ENCODE results near the gene ABCC3. TPM values are rescaled to one million over a fixed set of nuclear protein-coding genes. Genes with fewer than 3 reads are reported as not detected.

ABCC3 gene
- total and polyA plus RNA-seq, 2 donors (not counting 3 experiments of a cell fraction or from before 2014, with no cell fraction given), result 1.1 to 2.6 TPM

- POLR2A ChIA-PET, result no interaction called here
- intact Hi-C loops (cut with micrococcal nuclease), result no loop called here
- TF ChIP-seq GATA2 (IDR thresholded peaks at IDR 0.05; ENCODE audit: insufficient read depth, insufficient read length, low read depth, low read length) (no peak), EZH2 (IDR thresholded peaks at IDR 0.05; ENCODE audit: borderline replicate concordance, low read depth, low read length, severe bottlenecking) (no peak), FOS (IDR thresholded peaks at IDR 0.05; ENCODE audit: borderline replicate concordance, insufficient read depth, low read length) (no peak), MAX (IDR thresholded peaks at IDR 0.05; ENCODE audit: insufficient read depth, insufficient read length) (no peak), MYC (IDR thresholded peaks at IDR 0.05; ENCODE audit: low read depth, low read length) (no peak)
Measured at GRCh38 chr17:50679008-50679544, 44.4 kb downstream of the ABCC3 start.

GRCh38 chr17:50680126-50680525 lies 45.4 kb downstream of the ABCC3 start:
- dilution Hi-C loops (cut with MboI; ENCODE audit: extremely low pct_ligation_motif_present, low sequenced_read_pairs), result no loop called here
- no peak overlapping the region for H3K9ac ChIP-seq (replicated peaks; ENCODE audit: extremely low read depth, insufficient read depth, low read length)
- ChIA-PET POLR2A (no interaction called here), CTCF (interaction anchor here (0.7 to 7.9 kb wide), 5 partner anchors 42 to 129 kb away, joined by 3 to 105 read pairs (median 4); partner anchors contain the start of gene CACNA1G)
- intact Hi-C loops (cut with micrococcal nuclease), result no loop called here
- H3K79me2 ChIP-seq (ENCODE audit: control insufficient read depth, insufficient read depth, low read length), result no peaks in the 10 kb centered on the region
- no peak overlapping the region for H3K4me3 ChIP-seq (replicated peaks in 1 of 3; ENCODE audit: insufficient read depth in 1 of 3, low read depth in 1 of 3, low read length in 3 of 3)
- no peaks in the 10 kb centered on the region for H3K27me3 ChIP-seq (ENCODE audit: control insufficient read depth in 2 of 2, insufficient read depth in 2 of 2, low read length in 2 of 2)
- no peak overlapping the region for H3K27ac ChIP-seq (ENCODE audit: insufficient read depth, low read depth, low read length)
- no peaks in the 10 kb centered on the region for H3K36me3 ChIP-seq (ENCODE audit: control insufficient read depth in 2 of 2, extremely low read depth in 1 of 2, insufficient read depth in 2 of 2, low read length in 2 of 2)
- peaks cover 3% of the 10 kb centered on the region for H3K4me1 ChIP-seq (ENCODE audit: control insufficient read depth, extremely low read depth, insufficient read depth, low read length)
- no peaks in the 10 kb centered on the region for H3K9me1 ChIP-seq (replicated peaks; ENCODE audit: control insufficient read depth, extremely low read depth, insufficient read depth, low read length)
- no peak overlapping the region for H2AFZ ChIP-seq (ENCODE audit: low read depth, low read length)
- DNase-seq (ENCODE audit: low read depth, low spot score), result no peak
- no peaks in the 10 kb centered on the region for H4K20me1 ChIP-seq (replicated peaks; ENCODE audit: control insufficient read depth, extremely low read depth, insufficient read depth, low read length)
- TF ChIP-seq MYC (IDR thresholded peaks at IDR 0.05; ENCODE audit: low read depth, low read length), result no peak
- no peak for TF ChIP-seq MAX (IDR thresholded peaks at IDR 0.05; ENCODE audit: insufficient read depth, insufficient read length)
- no peak for TF ChIP-seq EZH2 (IDR thresholded peaks at IDR 0.05; ENCODE audit: borderline replicate concordance, low read depth, low read length, severe bottlenecking)
- no peak for TF ChIP-seq POLR2A (IDR thresholded peaks at IDR 0.05; ENCODE audit: low read depth, low read length)
- TF ChIP-seq POLR2AphosphoS5 (IDR thresholded peaks at IDR 0.05; ENCODE audit: insufficient read depth, low read depth, low read length), result no peak
- TF ChIP-seq FOS (IDR thresholded peaks at IDR 0.05; ENCODE audit: borderline replicate concordance, insufficient read depth, low read length), result no peak
- no peak for TF ChIP-seq CTCF (IDR thresholded peaks at IDR 0.05; ENCODE audit: extremely low read depth in 1 of 2, insufficient read depth in 1 of 2, low read depth in 1 of 2, low read length in 2 of 2)
- TF ChIP-seq JUN (IDR thresholded peaks at IDR 0.05; ENCODE audit: borderline replicate concordance, insufficient read depth, insufficient read length, low read depth), result no peak
- TF ChIP-seq GATA2 (IDR thresholded peaks at IDR 0.05; ENCODE audit: insufficient read depth, insufficient read length, low read depth, low read length), result no peak
- no peaks in the 10 kb centered on the region for H3K9me3 ChIP-seq (replicated peaks; ENCODE audit: control insufficient read depth, insufficient read depth, low read length)
- no peak for FAIRE-seq
- BruUV-seq (replicated peaks), result no TSS peak
- no peak overlapping the region for H3K4me2 ChIP-seq (ENCODE audit: insufficient read depth, low read length)

More at GRCh38 chr17:50679008-50679544, 44.4 kb downstream of the ABCC3 start:
- Histone ChIP-seq H3K27me3 (ENCODE audit: control insufficient read depth in 2 of 2, insufficient read depth in 2 of 2, low read length in 2 of 2) (no peaks in the 10 kb centered on the region), H3K4me3 (replicated peaks in 1 of 3; ENCODE audit: insufficient read depth in 1 of 3, low read depth in 1 of 3, low read length in 3 of 3) (no peak overlapping the region), H3K79me2 (ENCODE audit: control insufficient read depth, insufficient read depth, low read length) (no peaks in the 10 kb centered on the region), H4K20me1 (replicated peaks; ENCODE audit: control insufficient read depth, extremely low read depth, insufficient read depth, low read length) (no peaks in the 10 kb centered on the region), H3K9ac (replicated peaks; ENCODE audit: extremely low read depth, insufficient read depth, low read length) (no peak overlapping the region), H3K36me3 (ENCODE audit: control insufficient read depth in 2 of 2, extremely low read depth in 1 of 2, insufficient read depth in 2 of 2, low read length in 2 of 2) (no peaks in the 10 kb centered on the region), H2AFZ (ENCODE audit: low read depth, low read length) (no peak overlapping the region), H3K4me2 (ENCODE audit: insufficient read depth, low read length) (no peak overlapping the region), H3K4me1 (ENCODE audit: control insufficient read depth, extremely low read depth, insufficient read depth, low read length) (peaks cover 3% of the 10 kb centered on the region), H3K27ac (ENCODE audit: insufficient read depth, low read depth, low read length) (no peak overlapping the region), H3K9me1 (replicated peaks; ENCODE audit: control insufficient read depth, extremely low read depth, insufficient read depth, low read length) (no peaks in the 10 kb centered on the region), H3K9me3 (replicated peaks; ENCODE audit: control insufficient read depth, insufficient read depth, low read length) (no peaks in the 10 kb centered on the region)
- DNase-seq (ENCODE audit: low read depth, low spot score) (no peak), FAIRE-seq (no peak)
- CTCF ChIA-PET, result interaction anchor here (0.8 to 7.9 kb wide), 5 partner anchors 10 to 128 kb away, joined by 3 to 105 read pairs (median 3); no protein-coding TSS in a partner anchor
- dilution Hi-C loops (cut with MboI; ENCODE audit: extremely low pct_ligation_motif_present, low sequenced_read_pairs), result no loop called here
- BruUV-seq (replicated peaks), result no TSS peak

Measured in endothelial cell of umbilical vein (primary cell).